ENCODE results near the gene TMEM69.

DNA sequence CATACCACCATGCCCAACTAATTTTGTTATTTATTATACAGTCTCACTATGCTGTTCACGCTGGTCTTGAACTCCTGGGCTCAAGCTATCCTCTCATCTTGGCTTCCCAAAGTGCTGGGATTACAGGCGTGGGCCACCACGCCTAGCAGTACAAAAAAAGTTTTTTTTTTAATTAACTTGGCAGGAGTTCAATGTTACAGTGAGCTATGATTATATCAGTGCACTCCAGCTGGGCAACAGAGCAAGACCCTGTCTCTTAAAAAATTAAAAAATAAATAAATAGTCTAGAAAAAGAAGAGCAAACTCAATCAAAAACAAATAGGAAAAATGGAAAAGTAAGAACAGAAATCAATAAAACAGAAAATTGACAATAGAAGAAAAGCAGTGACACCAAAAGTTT is 25.7 kb downstream of the TMEM69 start:
- TF ChIP-seq CTCF (IDR thresholded peaks at IDR 0.05 in 4 of 5, conservative IDR thresholded peaks at IDR 0.05 in 1 of 5) = no peak
- TF ChIP-seq POLR2A (IDR thresholded peaks at IDR 0.05) = no peak
